HCT116 (cell line): ENCODE results near the gene ITSN1.
"Not testable (repeated sequence)": the region's sequence is repeated elsewhere in the genome, so short reads cannot be mapped to it uniquely, and the experiment has no call there.

Experiments
- CBX3 ChIP-seq: IDR thresholded peaks from 2 replicates; pipeline ENCODE4 v1.6.1; 2012; ENCODE audit warnings: low read depth
- CTCF ChIP-seq, 3 experiments: fragments of 200-600 bp in 1 of 3; sonication (generic) in 1 of 3; IDR thresholded peaks in 2 of 3; conservative IDR thresholded peaks in 1 of 3; 2 replicates each; pipeline ENCODE4 v1.5.1; 2012 to 2017; ENCODE audit warnings: low read depth in 2 of 3, low read length in 2 of 3, antibody characterized with exemption in 1 of 3, borderline replicate concordance in 1 of 3, control low read depth in 1 of 3, mild to moderate bottlenecking in 1 of 3, mixed read lengths in 1 of 3, mixed run types in 1 of 3, moderate library complexity in 1 of 3; ENCODE audit not compliant: insufficient read depth in 1 of 3
- EGR1 ChIP-seq: IDR thresholded peaks from 2 replicates; pipeline ENCODE4 v1.6.1; 2012; ENCODE audit warnings: low read depth
- EZH2 ChIP-seq: fragments of 200-600 bp; sonication (generic); IDR thresholded peaks from 2 replicates; pipeline ENCODE4 v1.6.1; 2017; ENCODE audit warnings: antibody characterized with exemption, mixed run types
- JUND ChIP-seq: IDR thresholded peaks from 2 replicates; pipeline ENCODE4 v1.6.1; 2012
- MAX ChIP-seq: IDR thresholded peaks from 2 replicates; pipeline ENCODE4 v1.6.1; 2012
- POLR2A ChIP-seq: IDR thresholded peaks from 2 replicates; pipeline ENCODE4 v1.7.0; 2011; ENCODE audit warnings: borderline replicate concordance; ENCODE audit not compliant: insufficient read depth, insufficient read length; ENCODE audit errors: extremely low read depth
- POLR2AphosphoS5 ChIP-seq: IDR thresholded peaks from 2 replicates; pipeline ENCODE4 v1.6.1; 2011; ENCODE audit warnings: mild to moderate bottlenecking, low read depth, low read length, moderate library complexity
- RAD21 ChIP-seq: IDR thresholded peaks from 2 replicates; pipeline ENCODE4 v1.6.1; 2012; ENCODE audit warnings: low read depth, mild to moderate bottlenecking
- REST ChIP-seq: IDR thresholded peaks from 2 replicates; pipeline ENCODE4 v1.6.1; 2012; ENCODE audit warnings: low read depth
- YY1 ChIP-seq: IDR thresholded peaks from 2 replicates; pipeline ENCODE4 v1.6.1; 2011; ENCODE audit warnings: low read length, low read depth, moderate library complexity, mild to moderate bottlenecking; ENCODE audit not compliant: insufficient replicate concordance; ENCODE audit errors: extremely low read depth
- ZNF274 ChIP-seq: fragments of 200-500 bp; sonication (Bioruptor generic); IDR thresholded peaks from 2 replicates; pipeline ENCODE4 v1.6.1; 2014; ENCODE audit warnings: mild to moderate bottlenecking, low read depth, low read length, inconsistent platforms

- not testable (repeated sequence) for TF ChIP-seq CTCF (IDR thresholded peaks at IDR 0.05 in 2 of 3, conservative IDR thresholded peaks at IDR 0.05 in 1 of 3; ENCODE audit: borderline replicate concordance in 1 of 3, insufficient read depth in 1 of 3, low read depth in 2 of 3, low read length in 2 of 3); REST; EZH2; POLR2AphosphoS5; JUND; POLR2A; YY1; EGR1; MAX; CBX3; ZNF274; RAD21
These were observed 146.1 kb downstream of the ITSN1 start for GRCh38 chr21:33788438-33788837.
